Fibroblast of peridontal ligament (primary cell): Measurements from ENCODE around the gene ZNF74.
"Not testable (repeated sequence)": the region's sequence is repeated elsewhere in the genome, so short reads cannot be mapped to it uniquely, and the experiment has no call there.

Source experiments
- DNase-seq: peaks from one replicate; pipeline ENCODE4 v3.0.0-alpha.2; 2010; ENCODE audit errors: extremely low read depth

Gene ZNF74

DNA sequence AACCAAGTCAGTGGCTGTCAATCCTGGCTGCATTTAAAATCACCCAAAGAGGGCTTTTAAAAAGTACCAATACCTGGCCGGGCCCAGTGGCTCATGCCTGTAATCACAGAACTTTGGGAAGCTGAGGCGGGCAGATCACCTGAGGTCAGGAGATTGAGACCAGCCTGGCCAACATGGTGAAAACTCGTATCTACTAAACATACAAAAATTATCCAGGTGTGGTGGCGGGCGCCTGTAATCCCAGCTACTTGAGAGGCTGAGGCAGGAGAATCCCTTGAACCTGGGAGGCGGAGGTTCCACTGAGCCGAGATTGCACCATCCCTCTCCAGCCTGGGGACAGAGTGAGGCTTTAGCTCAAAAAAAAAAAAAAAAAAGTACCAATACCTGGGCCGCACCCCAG is 17.7 kb upstream of the ZNF74 start:
- DNase-seq: not testable (repeated sequence)

DNA sequence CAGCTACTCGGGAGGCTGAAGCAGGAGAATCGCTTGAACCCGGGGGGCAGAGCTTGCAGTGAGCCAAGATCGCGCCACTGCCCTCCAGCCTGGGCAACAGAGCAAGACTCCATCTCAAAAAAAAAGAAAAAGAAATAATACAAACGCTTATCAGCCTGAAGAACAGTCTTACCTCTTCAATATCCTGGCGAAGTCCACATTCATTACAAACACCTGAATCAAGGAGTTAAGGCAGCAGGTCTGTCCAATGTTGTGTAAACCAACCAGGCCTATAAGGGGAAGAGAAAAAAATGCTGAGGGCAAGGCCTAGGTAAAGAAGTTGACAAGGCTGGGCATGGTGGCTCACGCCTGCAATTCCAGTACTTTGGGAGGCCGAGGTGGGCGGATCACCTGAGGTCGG is 17.0 kb upstream of the ZNF74 start:
- not testable (repeated sequence) for DNase-seq

DNA sequence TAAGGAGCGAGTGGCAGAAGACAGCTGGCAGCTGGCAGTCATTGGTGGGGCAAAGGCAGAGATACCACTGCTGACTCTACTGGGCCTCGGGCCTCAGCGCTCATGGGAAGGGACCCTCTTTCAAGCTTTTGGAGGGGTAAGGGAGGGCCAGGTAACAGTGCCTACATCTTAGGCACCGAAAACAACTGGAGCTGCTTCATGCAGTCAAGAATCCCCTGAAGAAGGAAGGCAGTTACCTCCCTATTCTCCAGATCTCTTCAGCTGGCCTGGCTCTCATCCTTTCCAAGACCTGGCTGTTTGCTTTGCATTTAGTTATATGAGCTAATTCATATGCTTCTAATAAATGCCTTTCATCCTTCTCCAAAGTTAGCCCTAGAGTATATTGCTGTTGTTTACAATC is 15.8 kb upstream of the ZNF74 start:
- DNase-seq: no peak

- DNase-seq: not testable (repeated sequence)
Measured at GRCh38 chr22:20378684-20379083, 15.3 kb upstream of the ZNF74 start.

GRCh38 chr22:20380486-20380885 is 13.5 kb upstream of the ZNF74 start:
- no peak for DNase-seq

DNA sequence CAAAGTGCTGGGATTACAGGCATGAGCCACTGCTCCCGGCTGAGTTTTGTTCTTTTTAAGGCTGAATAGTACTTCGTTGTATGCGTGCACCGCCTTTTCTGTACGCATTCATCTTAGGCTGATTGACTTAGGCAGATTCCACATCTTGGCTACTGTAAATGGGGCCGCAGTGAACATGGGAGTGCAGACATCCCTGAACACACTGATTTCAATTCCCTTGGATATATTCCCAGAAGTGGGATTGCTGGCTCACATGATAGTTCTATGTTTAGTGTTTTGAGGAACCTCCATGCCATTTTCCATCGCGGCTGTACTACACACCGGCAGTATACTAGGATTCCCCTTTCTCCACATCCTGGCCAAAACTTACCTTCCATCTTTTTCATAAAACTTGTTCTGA is 10.4 kb upstream of the ZNF74 start:
- DNase-seq: no peak

GRCh38 chr22:20384171-20384570 is 9.8 kb upstream of the ZNF74 start:
- no peak for DNase-seq

DNA sequence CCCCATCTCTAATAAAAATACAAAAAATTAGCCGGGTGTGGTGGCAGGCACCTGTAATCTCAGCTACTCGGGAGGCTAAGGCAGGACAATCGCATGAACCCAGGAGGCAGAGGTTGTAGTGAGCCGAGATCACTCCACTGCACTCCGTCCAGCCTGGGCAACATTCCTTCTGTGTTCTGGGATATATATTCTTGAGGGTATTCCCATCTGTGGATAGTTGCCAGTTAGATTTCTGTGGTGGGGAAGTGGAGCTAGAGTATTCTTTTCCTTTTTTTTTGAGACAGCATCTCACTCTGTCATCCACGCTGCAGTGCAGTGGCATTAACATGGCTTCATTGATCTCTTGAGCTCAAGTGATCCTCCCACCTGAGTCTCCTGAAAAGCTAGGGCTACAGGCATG is 9.1 kb upstream of the ZNF74 start:
- DNase-seq: no peak

DNA sequence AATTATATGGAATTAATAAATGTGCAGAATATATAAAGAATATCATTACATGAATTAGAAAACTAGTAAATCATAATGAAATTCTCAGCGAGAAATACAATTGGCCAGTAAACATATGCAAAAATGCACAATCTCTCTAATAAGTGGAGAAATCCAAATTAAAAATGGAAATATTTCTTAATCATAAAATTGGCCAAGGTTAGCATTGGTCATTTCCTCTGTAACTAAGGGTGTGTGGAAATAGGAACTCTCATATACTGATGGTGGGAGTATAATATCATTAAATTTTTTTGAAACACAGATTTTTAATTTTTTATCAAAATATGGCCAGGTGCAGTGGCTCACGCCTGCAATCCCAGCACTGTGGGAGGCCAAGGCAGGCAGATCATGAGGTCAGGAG is 7.6 kb upstream of the ZNF74 start:
- DNase-seq: no peak

DNA sequence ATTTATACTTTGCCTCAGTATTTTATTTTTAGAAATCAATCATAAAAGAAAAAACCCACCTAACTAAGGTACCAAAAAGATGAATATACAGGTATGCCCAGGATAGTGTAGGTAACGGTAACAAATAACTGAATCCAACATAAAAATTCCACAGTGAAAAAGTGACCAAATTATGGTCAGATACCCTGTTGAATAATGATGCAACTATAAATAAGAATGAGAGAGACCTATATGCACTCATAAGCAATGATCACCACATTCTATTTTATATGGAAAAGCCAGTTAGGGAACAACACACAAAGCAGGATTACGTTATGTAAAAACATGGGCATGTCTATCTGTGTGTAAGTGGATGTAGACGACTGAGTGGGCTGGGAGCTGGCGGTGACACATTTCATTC is 7.0 kb upstream of the ZNF74 start:
- no peak for DNase-seq

DNA sequence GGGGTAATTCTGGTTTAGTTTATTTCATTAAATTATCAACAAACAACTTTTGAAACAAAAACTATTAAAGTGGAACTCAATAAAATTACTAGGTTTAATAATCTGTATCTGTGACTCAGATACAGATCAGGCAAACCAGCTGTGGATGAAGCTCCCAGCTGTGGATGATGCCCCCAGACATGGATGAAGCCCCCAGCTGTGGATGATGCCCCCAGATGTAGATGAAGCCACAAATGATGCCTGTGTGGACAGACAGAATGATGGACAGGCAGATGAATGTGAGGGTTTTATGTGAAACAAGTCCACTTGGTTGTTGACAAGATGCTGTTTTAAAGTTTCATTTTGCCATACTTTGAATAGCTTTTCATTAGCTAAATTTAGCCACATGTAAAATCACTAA is 5.8 kb upstream of the ZNF74 start:
- no peak for DNase-seq

DNA sequence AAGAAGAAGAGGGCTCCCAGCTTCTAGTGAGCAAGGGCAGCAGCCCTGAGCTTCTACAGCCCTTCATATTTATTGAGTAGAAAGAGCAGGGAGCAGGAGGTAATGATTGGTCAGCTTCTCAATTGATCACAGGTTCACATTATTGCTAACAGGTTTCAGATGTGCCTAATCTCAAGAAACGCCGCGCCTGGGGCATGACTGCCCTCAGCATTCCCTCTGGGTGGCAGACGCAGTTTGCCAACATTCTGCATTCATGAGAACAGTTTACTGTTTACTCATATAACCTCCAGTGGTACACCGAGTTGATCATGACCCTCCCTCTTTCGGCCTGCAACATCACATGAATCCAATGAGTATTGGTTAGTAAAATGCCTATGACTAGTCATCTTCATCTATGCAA is 4.7 kb upstream of the ZNF74 start:
- DNase-seq: no peak

GRCh38 chr22:20390394-20390907 is 3.5 kb upstream of the ZNF74 start:
- no peak for DNase-seq

GRCh38 chr22:20391222-20391621 is 2.7 kb upstream of the ZNF74 start:
- DNase-seq: no peak

- DNase-seq: not testable (repeated sequence)
Measured at GRCh38 chr22:20392365-20392881, 1.5 kb upstream of the ZNF74 start.

GRCh38 chr22:20392983-20393704 is 807 bp upstream of the ZNF74 start:
- DNase-seq: no peak

- DNase-seq: no peak
Measured at GRCh38 chr22:20395181-20395906, 1.4 kb downstream of the ZNF74 start.

DNA sequence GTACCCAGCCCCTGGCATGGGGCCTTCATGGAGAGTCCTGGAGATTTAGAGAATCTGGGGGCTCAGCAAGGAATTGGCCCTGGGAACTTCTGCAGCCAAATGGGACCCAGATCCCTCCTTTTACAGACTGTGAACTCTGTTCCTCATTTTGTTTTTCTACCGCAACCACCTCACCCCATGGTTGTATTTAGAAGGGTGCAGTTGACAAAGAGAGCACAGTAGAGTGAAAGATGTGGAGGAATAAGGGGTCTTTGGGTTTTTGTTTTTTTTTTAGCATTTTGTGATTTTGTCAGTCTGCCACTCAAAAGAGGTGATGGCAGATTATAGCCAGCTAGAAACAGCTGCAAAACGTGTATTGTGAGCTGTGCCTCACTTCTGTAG is 1.9 kb downstream of the ZNF74 start:
- no peak for DNase-seq

DNA sequence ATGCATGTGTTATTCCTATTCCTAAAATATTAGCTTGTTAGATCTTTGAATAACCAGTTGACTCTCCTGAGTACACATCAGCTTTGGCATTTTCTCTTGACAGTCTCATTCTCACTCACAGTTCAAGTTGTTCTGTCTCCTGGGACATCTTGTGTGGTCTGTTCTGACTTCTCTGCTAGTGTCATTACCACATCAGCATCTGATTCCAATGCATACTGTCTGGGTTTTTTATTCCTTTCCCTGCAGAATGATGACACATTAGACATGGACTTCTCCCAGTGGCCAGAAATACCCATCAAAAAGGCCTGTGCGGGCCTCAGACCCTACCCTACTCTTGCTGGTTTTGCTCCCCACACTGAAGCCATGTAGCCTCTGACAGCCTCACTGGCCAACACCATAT is 2.7 kb downstream of the ZNF74 start:
- DNase-seq: peak; percentile 59

DNA sequence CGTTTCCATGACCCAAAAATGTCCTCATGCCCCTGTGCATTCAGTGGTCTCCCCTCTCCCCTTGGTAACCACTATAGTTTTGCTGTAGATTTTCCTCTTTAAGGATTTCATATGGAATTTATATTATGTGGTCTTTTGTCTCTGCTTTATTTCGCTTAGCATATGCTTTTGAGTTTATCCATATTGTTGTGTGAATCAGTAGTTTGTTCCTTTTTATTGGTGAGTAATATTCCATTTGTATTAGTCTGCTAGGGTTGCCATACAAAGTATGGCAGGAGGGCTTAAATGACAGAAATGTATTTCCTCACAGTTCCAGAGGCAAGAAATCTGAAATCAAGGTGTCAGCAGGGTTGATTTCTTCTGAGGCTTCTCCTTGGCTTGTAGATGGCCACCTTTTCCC is 3.5 kb downstream of the ZNF74 start:
- no peak for DNase-seq

- no peak for DNase-seq
Measured at GRCh38 chr22:20398420-20398819, 4.5 kb downstream of the ZNF74 start.

GRCh38 chr22:20399866-20400605 is 6.1 kb downstream of the ZNF74 start:
- no peak for DNase-seq
